MCF 10A (cell line): ENCODE results near the gene TARDBP. TPM values are rescaled to one million over a fixed set of nuclear protein-coding genes. Genes with fewer than 3 reads are reported as not detected.
"Not testable (repeated sequence)": the region's sequence is repeated elsewhere in the genome, so short reads cannot be mapped to it uniquely, and the experiment has no call there.

Experiments
- BruUV-seq: library from RNA; stranded (reverse); fragments of 400-500 nt; replicated peaks from 2 replicates; lab custom pipeline; 2021; lab: Mats Ljungman, UMichigan
- CTCF ChIA-PET: fragments of 300-600 bp; sonication (Branson Sonifier 250); formaldehyde crosslinking; extraction: SDS; loops from one replicate; lab custom pipeline; 2021; ENCODE audit warnings: antibody characterized with exemption, inconsistent platforms; lab: Yijun Ruan, JAX
- POLR2A ChIA-PET: fragments of 300-600, 350-650 bp; sonication (Branson Sonifier 250); formaldehyde crosslinking; extraction: SDS; loops from one replicate; lab custom pipeline; 2020; ENCODE audit warnings: antibody characterized with exemption, inconsistent platforms; lab: Yijun Ruan, JAX
- DNase-seq: peaks from one replicate; pipeline ENCODE4 v3.0.0-alpha.2; 2018; ENCODE audit not compliant: unreplicated experiment
- H3K27ac Mint-ChIP-seq: one replicate; pipeline ENCODE4 v1.8.0; 2022; ENCODE audit warnings: mild to moderate bottlenecking, low read depth, mixed read lengths; ENCODE audit not compliant: unreplicated experiment
- H3K27me3 Mint-ChIP-seq: one replicate; pipeline ENCODE4 v1.8.0; 2022; ENCODE audit warnings: mixed read lengths; ENCODE audit not compliant: insufficient read depth, unreplicated experiment
- H3K36me3 Mint-ChIP-seq: one replicate; pipeline ENCODE4 v1.8.0; 2022; ENCODE audit warnings: mild to moderate bottlenecking, moderate library complexity, mixed read lengths; ENCODE audit not compliant: insufficient read depth, unreplicated experiment
- H3K4me1 Mint-ChIP-seq: one replicate; pipeline ENCODE4 v1.8.0; 2022; ENCODE audit warnings: mixed read lengths; ENCODE audit not compliant: insufficient read depth, unreplicated experiment
- H3K4me3 Mint-ChIP-seq: one replicate; pipeline ENCODE4 v1.8.0; 2022; ENCODE audit warnings: mild to moderate bottlenecking, moderate library complexity, mixed read lengths; ENCODE audit not compliant: unreplicated experiment
- H3K9me3 Mint-ChIP-seq: one replicate; pipeline ENCODE4 v1.8.0; 2022; ENCODE audit warnings: mixed read lengths; ENCODE audit not compliant: unreplicated experiment
- CTCF ChIP-seq: fragments of 200-600 bp; IDR thresholded peaks from one replicate; pipeline ENCODE4 v1.8.0; 2022; ENCODE audit warnings: antibody characterized with exemption, mild to moderate bottlenecking; ENCODE audit not compliant: unreplicated experiment
- intact Hi-C: fragments of 100-400 bp; cut with micrococcal nuclease; formaldehyde crosslinking; loops from 2 replicates; pipeline ENCODE4 v1.14.1; 2022
- total RNA-seq: library from RNA; stranded (reverse); gene quantifications from 2 replicates; pipeline ENCODE4 v1.2.3, GENCODE V29; 2022

TARDBP gene
- total RNA-seq, 1 experiment from 2014 or later: 144 TPM

DNA sequence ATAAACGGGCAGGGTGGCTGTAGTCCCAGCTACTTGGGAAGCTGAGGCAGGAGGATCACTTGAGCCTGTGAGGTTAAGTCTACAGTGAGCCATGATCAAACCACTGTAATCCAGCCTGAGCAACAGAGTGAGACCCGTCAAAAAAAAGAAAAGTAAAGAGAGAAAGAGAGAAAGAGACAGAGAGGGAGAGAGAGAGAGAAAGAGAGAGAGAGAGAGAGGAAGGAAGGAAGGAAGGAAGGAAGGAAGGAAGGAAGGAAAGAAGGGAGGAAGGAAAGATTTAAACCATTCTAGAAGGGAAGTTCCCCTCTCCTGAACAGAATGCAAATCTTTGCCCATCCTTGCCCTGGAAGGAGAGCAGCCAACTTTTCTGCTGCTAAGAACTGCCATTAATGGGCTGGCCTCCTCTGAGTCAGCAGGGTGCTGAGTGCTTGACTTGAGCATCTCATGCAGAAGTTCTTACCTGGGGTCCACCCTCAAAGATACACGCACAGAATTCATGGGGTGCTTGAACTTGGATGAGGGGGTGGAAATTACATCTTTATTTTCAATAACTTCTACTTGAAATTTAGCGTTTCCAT lies 24.5 kb upstream of the TARDBP start:
- intact Hi-C loops: no loop called here
- H3K9me3 Mint-ChIP-seq: no peaks in the 10 kb centered on the region
- TF ChIP-seq CTCF: no peak
- no peak overlapping the region for H3K27ac Mint-ChIP-seq
- BruUV-seq: no TSS peak
- no peak for DNase-seq
- no peak overlapping the region for H3K4me3 Mint-ChIP-seq
- no peaks in the 10 kb centered on the region for H3K36me3 Mint-ChIP-seq
- CTCF ChIA-PET: interaction anchor here (1.5 kb wide), 1 partner anchor 7 kb away, joined by 3 read pairs; no protein-coding TSS in a partner anchor
- POLR2A ChIA-PET: interaction anchor here (0.5 kb wide), 1 partner anchor 27 kb away, joined by 3 read pairs; no protein-coding TSS in a partner anchor
- peaks cover 13% of the 10 kb centered on the region for H3K27me3 Mint-ChIP-seq
- H3K4me1 Mint-ChIP-seq: no peaks in the 10 kb centered on the region

DNA sequence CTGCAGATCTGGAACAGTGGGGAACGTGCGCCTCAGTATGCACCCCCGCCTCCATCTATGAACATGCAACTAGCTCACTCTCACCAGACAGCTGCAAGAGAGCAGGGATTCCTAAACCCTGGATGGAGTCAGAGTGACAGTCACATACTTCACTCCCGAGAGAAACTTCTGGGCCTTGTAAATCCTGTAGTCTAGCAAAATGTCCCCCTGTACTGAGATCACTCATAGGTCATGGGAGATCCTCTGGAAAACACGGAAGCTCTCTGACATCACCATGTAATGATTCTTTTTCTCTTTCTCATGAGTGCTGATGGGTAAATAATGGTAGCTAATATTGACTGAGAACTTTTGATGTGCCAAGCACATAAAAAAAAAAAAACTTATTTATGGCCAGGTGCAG lies 23.4 kb upstream of the TARDBP start:
- no peak overlapping the region for H3K27ac Mint-ChIP-seq
- TF ChIP-seq CTCF: no peak
- intact Hi-C loops: no loop called here
- ChIA-PET CTCF (interaction anchor here (0.6 to 1.5 kb wide), 2 partner anchors 9 to 412 kb away, joined by 3 read pairs; no protein-coding TSS in a partner anchor), POLR2A (interaction anchor here (0.6 to 1.0 kb wide), 2 partner anchors 13 to 27 kb away, joined by 3 read pairs; no protein-coding TSS in a partner anchor)
- no peak for DNase-seq
- H3K4me1 Mint-ChIP-seq: no peaks in the 10 kb centered on the region
- no peak overlapping the region for H3K4me3 Mint-ChIP-seq
- H3K9me3 Mint-ChIP-seq: no peaks in the 10 kb centered on the region
- H3K27me3 Mint-ChIP-seq: peaks cover 13% of the 10 kb centered on the region
- BruUV-seq: no TSS peak
- H3K36me3 Mint-ChIP-seq: no peaks in the 10 kb centered on the region

GRCh38 chr1:10989920-10990516 lies 22.4 kb upstream of the TARDBP start:
- DNase-seq, H3K4me3 Mint-ChIP-seq, H3K36me3 Mint-ChIP-seq, CTCF ChIA-PET, BruUV-seq, POLR2A ChIA-PET, H3K4me1 Mint-ChIP-seq, H3K9me3 Mint-ChIP-seq, intact Hi-C loops, H3K27ac Mint-ChIP-seq: not testable (repeated sequence)
- peaks cover 13% of the 10 kb centered on the region for H3K27me3 Mint-ChIP-seq

GRCh38 chr1:10990828-10991227 lies 21.6 kb upstream of the TARDBP start:
- no peak overlapping the region for H3K4me3 Mint-ChIP-seq
- intact Hi-C loops: no loop called here
- CTCF ChIA-PET: no interaction called here
- H3K9me3 Mint-ChIP-seq: no peaks in the 10 kb centered on the region
- H3K4me1 Mint-ChIP-seq: no peaks in the 10 kb centered on the region
- peaks cover 13% of the 10 kb centered on the region for H3K27me3 Mint-ChIP-seq
- H3K36me3 Mint-ChIP-seq: no peaks in the 10 kb centered on the region
- DNase-seq: no peak
- BruUV-seq: no TSS peak
- no peak for TF ChIP-seq CTCF
- POLR2A ChIA-PET: interaction anchor here (0.5 to 0.6 kb wide), 2 partner anchors 19 to 22 kb away, joined by 3 read pairs; no protein-coding TSS in a partner anchor
- no peak overlapping the region for H3K27ac Mint-ChIP-seq

GRCh38 chr1:10992004-10992403 lies 20.4 kb upstream of the TARDBP start:
- POLR2A ChIA-PET: interaction anchor here (1.5 kb wide), 1 partner anchor 21 kb away, joined by 8 read pairs; the partner anchor contains the start of gene TARDBP
- BruUV-seq, CTCF ChIA-PET, intact Hi-C loops, H3K4me3 Mint-ChIP-seq, H3K9me3 Mint-ChIP-seq, DNase-seq, H3K4me1 Mint-ChIP-seq, H3K36me3 Mint-ChIP-seq, H3K27ac Mint-ChIP-seq: not testable (repeated sequence)
- peaks cover 13% of the 10 kb centered on the region for H3K27me3 Mint-ChIP-seq
